H1 (cell line): ENCODE results near the gene CRYBG1. TPM values are rescaled to one million over a fixed set of nuclear protein-coding genes. Genes with fewer than 3 reads are reported as not detected.

Experiments used
- BRCA1 ChIP-seq: IDR thresholded peaks from 2 replicates; pipeline ENCODE4 v1.6.1; 2012; ENCODE audit warnings: low read depth, low read length, improper control_type of control experiment
- CBX5 ChIP-seq: fragments of 300-800, 300-1000 bp; sonication (generic); IDR thresholded peaks from 2 replicates; pipeline ENCODE4 v1.7.1; 2016; ENCODE audit warnings: antibody characterized with exemption, low read length, low read depth
- CTBP2 ChIP-seq: IDR thresholded peaks from 2 replicates; pipeline ENCODE4 v1.7.0; 2011; ENCODE audit warnings: borderline replicate concordance, mild to moderate bottlenecking, moderate library complexity, mixed read lengths, low read length; ENCODE audit not compliant: insufficient read depth, insufficient read length
- EGR1 ChIP-seq: IDR thresholded peaks from 2 replicates; pipeline ENCODE4 v1.6.1; 2011; ENCODE audit warnings: low read depth, low read length, borderline replicate concordance
- EP300 ChIP-seq, 2 experiments: IDR thresholded peaks; 1 replicate in 1 of 2; 2 replicates in 1 of 2; pipeline ENCODE4 v1.6.1; 2011 to 2012; ENCODE audit warnings: low read depth in 2 of 2, low read length in 2 of 2, mild to moderate bottlenecking in 2 of 2, borderline replicate concordance in 1 of 2, inconsistent platforms in 1 of 2, moderate library complexity in 1 of 2
- EZH2 ChIP-seq: fragments of 200-600 bp; sonication (generic); IDR thresholded peaks from 2 replicates; pipeline ENCODE4 v1.7.1; 2012; ENCODE audit warnings: low read depth, mild to moderate bottlenecking, moderate library complexity, low read length, inconsistent platforms; ENCODE audit not compliant: severe bottlenecking
- FOSL1 ChIP-seq: IDR thresholded peaks from 2 replicates; pipeline ENCODE4 v1.6.1; 2011; ENCODE audit warnings: mild to moderate bottlenecking, low read depth, low read length, moderate library complexity; ENCODE audit not compliant: insufficient read depth
- KDM4A ChIP-seq: IDR thresholded peaks from one replicate; pipeline ENCODE4 v1.7.1; 2012; ENCODE audit warnings: low read depth, mild to moderate bottlenecking, moderate library complexity, low read length, inconsistent platforms; ENCODE audit not compliant: severe bottlenecking
- KDM5A ChIP-seq: fragments of 200-600 bp; IDR thresholded peaks from 2 replicates; pipeline ENCODE4 v1.7.1; 2012; ENCODE audit warnings: mild to moderate bottlenecking, low read length, inconsistent platforms, mixed read lengths
- RBBP5 ChIP-seq: IDR thresholded peaks from 2 replicates; pipeline ENCODE4 v1.7.1; 2012; ENCODE audit warnings: low read depth, mild to moderate bottlenecking, inconsistent platforms, low read length, moderate library complexity, borderline replicate concordance
- RXRA ChIP-seq: IDR thresholded peaks from 2 replicates; pipeline ENCODE4 v1.6.1; 2011; ENCODE audit warnings: low read depth, mild to moderate bottlenecking, low read length, moderate library complexity; ENCODE audit not compliant: insufficient read depth
- SIRT6 ChIP-seq: IDR thresholded peaks from one replicate; pipeline ENCODE4 v1.7.1; 2012; ENCODE audit warnings: low read length, inconsistent platforms
- SP2 ChIP-seq: IDR thresholded peaks from 2 replicates; pipeline ENCODE4 v1.6.1; 2012; ENCODE audit warnings: mild to moderate bottlenecking, low read length, inconsistent platforms
- TAF7 ChIP-seq: optimal IDR thresholded peaks from 2 replicates; pipeline ENCODE3; 2011; ENCODE audit warnings: low read depth, mild to moderate bottlenecking, inconsistent platforms, low read length, moderate library complexity, borderline replicate concordance
- TBP ChIP-seq: IDR thresholded peaks from 2 replicates; pipeline ENCODE4 v1.6.1; 2011; ENCODE audit warnings: low read depth, low read length, improper control_type of control experiment
- YY1 ChIP-seq: IDR thresholded peaks from 2 replicates; pipeline ENCODE4 v1.6.1; 2011; ENCODE audit warnings: low read depth, mild to moderate bottlenecking, low read length
- ZNF274 ChIP-seq: IDR thresholded peaks from 2 replicates; pipeline ENCODE4 v1.7.0; 2012; ENCODE audit warnings: low read length, borderline replicate concordance; ENCODE audit errors: extremely low read depth
- polyA plus RNA-seq, 7 experiments: library from polyadenylated mRNA; depleted of rRNA in 3 of 7; stranded (reverse) in 5 of 7; unstranded in 2 of 7; fragments of >200 nt in 5 of 7; fragments of 200-250 nt in 2 of 7; gene quantifications; 1 replicate in 5 of 7; 2 replicates in 1 of 7; 4 replicates in 1 of 7; pipeline versions ENCODE4 v1.2.1 to v1.2.3, GENCODE V29; 2011 to 2013; ENCODE audit warnings: missing spikeins in 2 of 7, mixed read lengths in 2 of 7
- total RNA-seq: library from RNA; stranded (reverse); fragmentation: NEBNext Ultra II Directional; extraction: Animal tissue kit (Norgen Biotek cat#: 25700); gene quantifications from 2 replicates; pipeline ENCODE4 v1.2.1, GENCODE V29; 2021
- TF ChIP-seq, protein P1 (sequence below), 3 experiments: IDR thresholded peaks; 1 replicate in 2 of 3; 2 replicates in 1 of 3; pipeline versions ENCODE4 v1.5.1 to v1.6.1; 2011; ENCODE audit warnings: low read length in 3 of 3, mild to moderate bottlenecking in 3 of 3, inconsistent platforms in 2 of 3, low read depth in 1 of 3, moderate library complexity in 1 of 3; ENCODE audit not compliant: insufficient read depth in 1 of 3; ENCODE audit errors: control extremely low read depth in 1 of 3
- TF ChIP-seq, protein P2 (sequence below): IDR thresholded peaks from 2 replicates; pipeline ENCODE4 v1.6.1; 2011; ENCODE audit warnings: low read length, improper control_type of control experiment

CRYBG1 gene
- total and polyA plus RNA-seq, 2 of the 8 experiments (the other 6 are each of a cell fraction or from before 2014, with no cell fraction given) = 2.2 to 11.6 TPM

DNA sequence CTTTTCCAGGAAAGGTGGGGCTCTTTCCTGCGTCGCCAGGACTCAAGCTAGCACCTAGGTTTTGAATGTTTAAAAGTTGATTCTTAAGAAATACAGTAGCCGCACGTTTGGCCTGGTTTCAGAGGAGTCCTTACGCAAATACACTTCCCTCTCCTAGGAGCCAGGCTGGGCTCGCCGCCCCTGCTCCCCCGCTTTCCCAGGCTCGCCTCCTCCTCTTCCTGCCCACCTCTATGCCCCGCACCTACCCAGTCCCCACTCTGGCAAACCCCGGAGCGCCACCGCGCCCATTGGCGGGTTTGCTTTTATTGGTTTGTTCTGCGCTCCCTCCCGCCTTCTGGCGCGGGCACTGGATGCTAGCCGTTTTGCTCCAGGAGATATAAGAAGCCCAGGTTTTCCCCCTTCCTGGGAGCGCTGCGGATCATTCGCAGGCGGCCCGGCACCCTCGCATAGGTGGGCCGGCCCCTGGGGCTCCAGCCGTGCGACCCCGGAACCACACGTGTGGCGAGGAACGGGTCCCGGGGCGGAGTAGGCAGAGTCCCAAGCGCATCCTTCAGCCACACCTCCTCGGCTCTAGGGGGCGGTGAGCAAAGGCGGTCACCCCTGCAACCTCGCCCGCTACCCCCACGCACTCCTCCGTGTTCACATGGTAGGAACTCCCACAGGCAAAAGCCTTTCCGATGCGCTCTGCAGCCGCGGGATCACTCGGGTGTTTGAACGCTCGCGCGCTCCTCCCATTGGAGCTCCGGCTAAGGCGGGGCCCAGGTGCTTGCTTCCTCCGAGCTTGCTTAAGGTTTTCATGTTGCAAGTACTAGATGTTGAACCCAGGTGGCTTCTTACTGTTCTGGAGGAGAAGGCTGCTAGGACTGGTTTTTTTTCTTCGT, 149.8 kb downstream of the CRYBG1 start (continued):
- no peak for TF ChIP-seq YY1
- no peak for TF ChIP-seq CTBP2
- no peak for TF ChIP-seq BRCA1
- TF ChIP-seq RBBP5 = no peak
- no peak for TF ChIP-seq EZH2
- TF ChIP-seq ZNF274 = no peak
- TF ChIP-seq TAF7 = no peak
- no peak for TF ChIP-seq EP300 (IDR thresholded peaks at IDR 0.05; ENCODE audit: borderline replicate concordance in 1 of 2, low read depth in 2 of 2, low read length in 2 of 2)
- TF ChIP-seq, protein P1, sequence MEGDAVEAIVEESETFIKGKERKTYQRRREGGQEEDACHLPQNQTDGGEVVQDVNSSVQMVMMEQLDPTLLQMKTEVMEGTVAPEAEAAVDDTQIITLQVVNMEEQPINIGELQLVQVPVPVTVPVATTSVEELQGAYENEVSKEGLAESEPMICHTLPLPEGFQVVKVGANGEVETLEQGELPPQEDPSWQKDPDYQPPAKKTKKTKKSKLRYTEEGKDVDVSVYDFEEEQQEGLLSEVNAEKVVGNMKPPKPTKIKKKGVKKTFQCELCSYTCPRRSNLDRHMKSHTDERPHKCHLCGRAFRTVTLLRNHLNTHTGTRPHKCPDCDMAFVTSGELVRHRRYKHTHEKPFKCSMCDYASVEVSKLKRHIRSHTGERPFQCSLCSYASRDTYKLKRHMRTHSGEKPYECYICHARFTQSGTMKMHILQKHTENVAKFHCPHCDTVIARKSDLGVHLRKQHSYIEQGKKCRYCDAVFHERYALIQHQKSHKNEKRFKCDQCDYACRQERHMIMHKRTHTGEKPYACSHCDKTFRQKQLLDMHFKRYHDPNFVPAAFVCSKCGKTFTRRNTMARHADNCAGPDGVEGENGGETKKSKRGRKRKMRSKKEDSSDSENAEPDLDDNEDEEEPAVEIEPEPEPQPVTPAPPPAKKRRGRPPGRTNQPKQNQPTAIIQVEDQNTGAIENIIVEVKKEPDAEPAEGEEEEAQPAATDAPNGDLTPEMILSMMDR (IDR thresholded peaks at IDR 0.05; ENCODE audit: control extremely low read depth in 1 of 3, insufficient read depth in 1 of 3, low read depth in 1 of 3, low read length in 3 of 3) = peak in 2 of 3 experiments; percentile 47 to 50
- TF ChIP-seq RXRA = no peak
- no peak for TF ChIP-seq SIRT6
- TF ChIP-seq SP2 = no peak
- no peak for TF ChIP-seq KDM5A
- peak; percentile 68 for TF ChIP-seq KDM4A
- no peak for TF ChIP-seq EGR1
- TF ChIP-seq, protein P2, sequence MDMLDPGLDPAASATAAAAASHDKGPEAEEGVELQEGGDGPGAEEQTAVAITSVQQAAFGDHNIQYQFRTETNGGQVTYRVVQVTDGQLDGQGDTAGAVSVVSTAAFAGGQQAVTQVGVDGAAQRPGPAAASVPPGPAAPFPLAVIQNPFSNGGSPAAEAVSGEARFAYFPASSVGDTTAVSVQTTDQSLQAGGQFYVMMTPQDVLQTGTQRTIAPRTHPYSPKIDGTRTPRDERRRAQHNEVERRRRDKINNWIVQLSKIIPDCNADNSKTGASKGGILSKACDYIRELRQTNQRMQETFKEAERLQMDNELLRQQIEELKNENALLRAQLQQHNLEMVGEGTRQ = no peak
- TF ChIP-seq FOSL1 = no peak
- peak; percentile 35; the same call in 1 of the 2 replicates for TF ChIP-seq TBP
- TF ChIP-seq CBX5 = no peak
